ENCODE data around the gene MAGED4B.
"Not testable (repeated sequence)": the region's sequence is repeated elsewhere in the genome, so short reads cannot be mapped to it uniquely, and the experiment has no call there.

The MAGED4B gene

GRCh38 chrX:52068666-52069640 lies at the start of gene MAGED4B:
Gene MAGED4B, minus strand, starts transcription at chrX:52069183. Its CDS starts 1,011 bp downstream, at chrX:52068172.
- not testable (repeated sequence) for H3K36me3 Mint-ChIP-seq (ENCODE audit: low read depth); H3K9me3 Mint-ChIP-seq; H3K27me3 Mint-ChIP-seq (ENCODE audit: low read depth); DNase-seq (ENCODE audit: low spot score); H3K4me1 Mint-ChIP-seq (ENCODE audit: low read depth); H3K27ac Mint-ChIP-seq; H3K4me3 Mint-ChIP-seq

- Mint-ChIP-seq H3K27me3 (ENCODE audit: low read depth) (no peaks in the 10 kb centered on the region), H3K4me3 (no peak overlapping the region), H3K36me3 (ENCODE audit: low read depth) (no peaks in the 10 kb centered on the region), H3K27ac (no peak overlapping the region), H3K4me1 (ENCODE audit: low read depth) (no peaks in the 10 kb centered on the region), H3K9me3 (no peaks in the 10 kb centered on the region)
- no peak for DNase-seq (ENCODE audit: low spot score)
Observed at GRCh38 chrX:52118262-52118661, 49.3 kb upstream of the MAGED4B start.

GRCh38 chrX:52082578-52082977 lies 13.6 kb upstream of the MAGED4B start:
- Mint-ChIP-seq H3K27ac (no peak overlapping the region), H3K9me3 (no peaks in the 10 kb centered on the region), H3K4me3 (no peak overlapping the region), H3K36me3 (ENCODE audit: low read depth) (no peaks in the 10 kb centered on the region), H3K27me3 (ENCODE audit: low read depth) (no peaks in the 10 kb centered on the region), H3K4me1 (ENCODE audit: low read depth) (no peaks in the 10 kb centered on the region)
- no peak for DNase-seq (ENCODE audit: low spot score)

GRCh38 chrX:52078131-52078530 lies 9.1 kb upstream of the MAGED4B start:
- Mint-ChIP-seq H3K9me3 (no peaks in the 10 kb centered on the region), H3K4me3 (no peak overlapping the region), H3K27ac (no peak overlapping the region), H3K4me1 (ENCODE audit: low read depth) (no peaks in the 10 kb centered on the region), H3K27me3 (ENCODE audit: low read depth) (no peaks in the 10 kb centered on the region), H3K36me3 (ENCODE audit: low read depth) (no peaks in the 10 kb centered on the region)
- no peak for DNase-seq (ENCODE audit: low spot score)

- H3K4me1 Mint-ChIP-seq (ENCODE audit: low read depth); H3K9me3 Mint-ChIP-seq; DNase-seq (ENCODE audit: low spot score); H3K4me3 Mint-ChIP-seq; H3K36me3 Mint-ChIP-seq (ENCODE audit: low read depth); H3K27me3 Mint-ChIP-seq (ENCODE audit: low read depth); H3K27ac Mint-ChIP-seq: not testable (repeated sequence)
Observed at GRCh38 chrX:52042288-52042687, 26.7 kb downstream of the MAGED4B start.

GRCh38 chrX:52034211-52034610 lies 34.8 kb downstream of the MAGED4B start:
- Mint-ChIP-seq H3K36me3 (ENCODE audit: low read depth) (no peaks in the 10 kb centered on the region), H3K4me3 (no peak overlapping the region), H3K27ac (no peak overlapping the region), H3K9me3 (no peaks in the 10 kb centered on the region), H3K27me3 (ENCODE audit: low read depth) (no peaks in the 10 kb centered on the region), H3K4me1 (ENCODE audit: low read depth) (no peaks in the 10 kb centered on the region)
- no peak for DNase-seq (ENCODE audit: low spot score)

GRCh38 chrX:52031371-52031770 lies 37.6 kb downstream of the MAGED4B start:
- Mint-ChIP-seq H3K36me3 (ENCODE audit: low read depth) (no peaks in the 10 kb centered on the region), H3K4me1 (ENCODE audit: low read depth) (no peaks in the 10 kb centered on the region), H3K27ac (no peak overlapping the region), H3K9me3 (no peaks in the 10 kb centered on the region), H3K27me3 (ENCODE audit: low read depth) (no peaks in the 10 kb centered on the region), H3K4me3 (no peak overlapping the region)
- DNase-seq (ENCODE audit: low spot score): no peak

GRCh38 chrX:52015794-52016193 lies 53.2 kb downstream of the MAGED4B start:
- Mint-ChIP-seq H3K4me3 (no peak overlapping the region), H3K27ac (no peak overlapping the region), H3K36me3 (ENCODE audit: low read depth) (no peaks in the 10 kb centered on the region), H3K27me3 (ENCODE audit: low read depth) (no peaks in the 10 kb centered on the region), H3K4me1 (ENCODE audit: low read depth) (no peaks in the 10 kb centered on the region), H3K9me3 (no peaks in the 10 kb centered on the region)
- no peak for DNase-seq (ENCODE audit: low spot score)
